Activated CD8-positive, alpha-beta memory T cell treated with anti-CD3 and anti-CD28 coated beads, Interleukin-2, amount 50 U/mL, for 4 hours (primary cell): ENCODE measurements around the gene FEZ2.
A peak's percentile ranks its signal among the peaks of the same experiment; 100 is the strongest.

Experiments
- DNase-seq: peaks from one replicate; pipeline ENCODE4 v3.0.0-alpha.2; 2020

FEZ2 gene

GRCh38 chr2:36528274-36528673 is 69.7 kb downstream of the FEZ2 start:
- no peak for DNase-seq

GRCh38 chr2:36526226-36526625 is 71.7 kb downstream of the FEZ2 start:
- no peak for DNase-seq

DNA sequence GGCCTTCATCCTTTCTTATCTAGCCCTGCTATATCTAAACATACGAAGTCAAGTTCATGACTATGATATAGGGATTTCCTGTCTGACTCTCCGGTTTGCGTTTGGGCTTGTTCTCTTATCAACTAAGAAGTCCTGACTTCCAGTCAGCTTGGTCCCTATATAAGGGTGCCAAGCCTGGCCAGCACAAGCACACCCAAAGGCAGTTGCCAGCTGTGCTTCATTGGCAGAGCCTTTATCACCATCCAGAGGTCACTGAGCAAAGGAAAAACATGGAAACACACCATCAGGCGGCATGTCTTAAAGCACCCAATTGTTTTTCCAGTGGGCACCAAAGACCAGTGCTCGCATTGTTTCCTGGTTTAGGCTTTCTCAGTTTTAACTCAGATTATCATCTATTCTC is 72.7 kb downstream of the FEZ2 start:
- DNase-seq = no peak

DNA sequence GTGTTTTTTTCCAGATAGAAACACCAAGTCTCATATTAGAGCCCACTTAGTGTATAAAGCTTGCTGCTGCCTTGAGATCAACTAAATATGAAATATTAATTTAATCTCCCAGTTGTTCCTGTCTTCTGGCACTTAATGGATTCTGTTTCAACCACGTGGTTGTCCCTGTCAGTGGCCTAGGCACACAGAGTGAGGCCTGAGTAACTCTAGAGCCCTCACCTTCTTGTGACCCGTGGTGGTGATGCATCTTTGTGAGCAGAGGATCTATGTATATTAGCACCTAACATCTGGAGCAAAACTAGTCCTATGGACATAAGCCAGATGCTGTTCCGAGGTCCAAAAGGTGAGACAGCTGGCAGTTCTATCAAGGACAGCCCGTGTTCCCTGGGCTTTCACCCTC is 74.8 kb downstream of the FEZ2 start:
- DNase-seq = no peak

DNA sequence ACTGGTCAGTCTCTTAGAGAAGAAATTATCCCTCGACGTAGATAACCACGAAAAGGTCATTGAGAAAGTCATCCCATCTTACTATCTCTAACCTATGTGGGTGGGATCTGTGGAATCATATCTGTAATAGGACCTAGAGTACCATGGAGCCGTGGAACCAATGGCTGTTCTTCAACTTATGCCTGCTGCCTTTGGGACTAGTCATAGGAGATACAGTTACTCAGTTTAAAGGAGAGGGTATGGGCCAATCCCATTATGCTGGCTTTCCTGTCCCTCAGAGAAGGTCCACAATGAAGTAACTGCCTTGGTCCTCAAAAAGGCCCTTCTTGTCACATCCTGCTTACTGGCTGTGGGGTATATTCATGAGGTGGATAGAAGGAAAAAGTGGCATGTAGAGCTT is 77.5 kb downstream of the FEZ2 start:
- DNase-seq = no peak

DNA sequence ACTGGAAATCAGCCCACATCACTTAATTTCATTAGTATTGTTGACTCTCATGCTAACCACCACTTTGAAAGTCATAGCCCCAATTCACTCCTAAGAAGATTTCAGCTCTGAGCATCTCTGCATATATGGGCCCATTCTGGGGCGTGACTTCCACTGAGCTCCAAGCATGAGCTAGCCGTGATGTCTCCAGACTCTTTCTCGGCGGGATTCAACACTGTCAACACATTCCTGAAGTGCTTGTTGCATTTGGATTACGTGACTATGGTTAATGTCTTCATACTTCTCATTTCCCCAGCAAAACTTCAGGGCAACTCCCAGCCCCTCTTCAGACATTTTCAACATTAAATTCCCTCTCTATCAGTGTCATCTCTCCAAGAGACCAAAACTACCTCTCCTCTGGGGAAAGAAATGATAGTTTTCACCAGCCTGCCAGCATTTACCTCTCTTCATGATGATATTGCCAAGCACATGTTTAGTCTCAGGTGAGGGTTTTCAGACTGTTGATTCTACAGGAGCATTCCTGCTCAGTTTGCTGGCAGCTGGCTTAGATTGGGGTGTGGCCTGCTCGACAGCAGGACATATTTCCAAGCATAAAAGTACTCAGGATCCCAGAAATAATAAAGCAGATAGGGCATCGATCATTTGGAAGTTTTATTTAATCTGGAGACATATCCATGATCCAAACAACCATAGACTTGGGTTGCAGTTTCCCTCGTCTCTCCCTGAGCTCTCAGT is 81.7 kb downstream of the FEZ2 start:
- no peak for DNase-seq

- no peak for DNase-seq
Observed at GRCh38 chr2:36515538-36515937, 82.4 kb downstream of the FEZ2 start.

- no peak for DNase-seq
Observed at GRCh38 chr2:36513661-36514060, 84.3 kb downstream of the FEZ2 start.

DNA sequence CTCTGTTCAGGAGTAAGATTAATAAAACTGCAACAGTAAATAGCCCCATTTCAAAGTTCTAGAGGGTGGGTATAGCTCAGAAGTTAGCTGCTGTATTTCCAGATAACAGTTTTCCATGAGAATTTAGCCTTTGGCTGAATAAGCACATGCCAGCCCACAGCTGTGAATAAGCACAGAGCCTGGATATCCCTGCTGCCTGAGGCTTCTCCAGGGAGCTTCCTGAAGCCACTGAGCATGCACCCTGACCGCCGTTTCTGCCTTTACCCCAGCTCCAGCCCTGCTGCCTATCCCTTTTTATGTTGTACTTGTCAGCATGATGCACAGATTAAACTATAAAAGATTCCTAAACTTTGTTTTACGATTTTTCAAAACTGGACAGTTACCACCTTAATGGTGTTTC is 85.3 kb downstream of the FEZ2 start:
- no peak for DNase-seq

DNA sequence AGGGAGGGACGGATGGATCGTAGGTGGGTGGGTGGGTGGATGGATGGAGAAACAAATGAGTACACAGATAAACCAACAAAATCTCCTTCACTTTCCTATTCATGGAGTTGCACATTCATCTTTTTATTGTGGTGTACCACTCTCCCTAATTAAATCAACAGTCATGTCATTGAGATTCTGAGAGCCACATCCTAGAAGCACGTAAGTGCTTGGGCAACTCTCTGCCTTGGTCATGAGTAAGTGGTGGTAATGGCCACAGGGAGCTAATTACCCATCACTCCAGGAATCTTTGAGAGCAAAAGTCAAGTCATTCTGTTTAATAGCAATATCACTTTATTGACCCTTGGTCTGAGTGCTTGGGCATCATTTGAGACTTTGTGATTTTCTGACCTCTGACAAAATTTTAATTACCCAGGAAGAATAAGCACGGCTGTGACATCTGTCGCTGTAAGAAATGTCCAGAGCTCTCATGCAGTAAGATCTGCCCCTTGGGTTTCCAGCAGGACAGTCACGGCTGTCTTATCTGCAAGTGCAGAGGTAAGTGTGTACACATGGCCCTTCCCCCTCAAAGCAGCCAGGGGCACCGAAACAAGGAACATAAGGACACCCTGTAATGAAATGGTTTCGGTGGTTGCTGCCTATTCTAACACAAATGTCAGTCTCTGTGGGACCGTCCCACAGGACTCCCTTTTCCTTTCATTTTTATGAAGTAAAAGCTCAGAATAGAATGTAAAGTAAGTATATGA is 85.9 kb downstream of the FEZ2 start:
- DNase-seq = no peak

DNA sequence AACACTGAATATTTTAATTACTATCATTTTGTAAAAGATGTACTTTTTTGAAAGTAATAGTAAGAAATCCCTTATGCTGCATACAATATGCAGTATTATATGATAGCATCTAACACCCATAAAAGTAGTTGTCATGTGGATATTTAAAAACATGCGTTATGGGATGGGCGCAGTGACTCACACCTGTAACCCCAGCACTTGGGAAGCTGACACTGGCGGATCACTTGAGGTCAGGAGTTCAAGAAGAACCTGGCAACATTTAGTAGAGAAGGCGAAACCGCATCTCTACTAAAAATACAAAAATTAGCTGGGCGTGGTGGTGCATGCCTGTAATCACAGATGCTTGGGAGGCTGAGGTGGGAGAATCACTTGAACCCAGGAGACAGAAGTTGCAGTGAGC is 88.9 kb downstream of the FEZ2 start:
- DNase-seq = no peak

- DNase-seq = peak; percentile 22
Observed at GRCh38 chr2:36507408-36507812, 90.6 kb downstream of the FEZ2 start.
